RCC 7860 (cell line): ENCODE data around the gene PLB1.
A peak's percentile ranks its signal among the peaks of the same experiment; 100 is the strongest.

Source experiments
- DNase-seq: peaks from one replicate; pipeline ENCODE4 v3.0.0-alpha.2; 2015; ENCODE audit warnings: low spot score
- FAIRE-seq: peaks from 2 replicates; lab custom pipeline; 2012; peaks lifted over from hg19 to GRCh38; lab: Jason Lieb, UNC

Gene PLB1

GRCh38 chr2:28624436-28624792, 128.6 kb downstream of the PLB1 start:
- no peak for FAIRE-seq

GRCh38 chr2:28624793-28625701, 129.2 kb downstream of the PLB1 start:
- DNase-seq = no peak
- FAIRE-seq = no peak

More at GRCh38 chr2:28624436-28624792, 128.6 kb downstream of the PLB1 start:
- DNase-seq = no peak

GRCh38 chr2:28626376-28626775, 130.5 kb downstream of the PLB1 start:
- no peak for FAIRE-seq

DNA sequence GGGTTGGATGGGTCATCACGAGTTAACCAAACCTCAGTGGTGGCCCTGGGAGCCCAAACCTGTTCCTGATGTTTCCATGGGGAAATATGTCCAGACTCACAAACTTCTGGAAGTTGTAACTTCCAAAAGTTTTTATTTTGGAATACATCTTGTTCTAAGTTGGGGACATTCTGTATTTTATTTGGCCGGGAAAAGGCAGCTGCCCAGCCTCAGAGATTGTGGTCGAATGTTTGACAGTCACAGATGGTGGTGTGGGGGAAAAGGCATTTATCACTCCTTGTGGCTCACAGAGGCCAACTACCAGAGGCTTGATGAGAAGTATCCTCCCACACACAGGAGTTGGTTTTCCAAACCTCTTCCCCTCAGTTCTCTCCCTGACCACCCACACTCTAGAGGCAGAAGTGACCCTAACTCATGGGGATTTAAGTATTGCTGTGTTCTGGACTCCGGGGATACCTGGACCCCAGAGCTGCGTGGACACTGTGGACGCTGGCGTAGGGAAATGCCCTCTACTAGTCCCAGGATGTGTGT, 131.1 kb downstream of the PLB1 start:
- no peak for FAIRE-seq
- no peak for DNase-seq

More at GRCh38 chr2:28626376-28626775, 130.5 kb downstream of the PLB1 start:
- no peak for DNase-seq

DNA sequence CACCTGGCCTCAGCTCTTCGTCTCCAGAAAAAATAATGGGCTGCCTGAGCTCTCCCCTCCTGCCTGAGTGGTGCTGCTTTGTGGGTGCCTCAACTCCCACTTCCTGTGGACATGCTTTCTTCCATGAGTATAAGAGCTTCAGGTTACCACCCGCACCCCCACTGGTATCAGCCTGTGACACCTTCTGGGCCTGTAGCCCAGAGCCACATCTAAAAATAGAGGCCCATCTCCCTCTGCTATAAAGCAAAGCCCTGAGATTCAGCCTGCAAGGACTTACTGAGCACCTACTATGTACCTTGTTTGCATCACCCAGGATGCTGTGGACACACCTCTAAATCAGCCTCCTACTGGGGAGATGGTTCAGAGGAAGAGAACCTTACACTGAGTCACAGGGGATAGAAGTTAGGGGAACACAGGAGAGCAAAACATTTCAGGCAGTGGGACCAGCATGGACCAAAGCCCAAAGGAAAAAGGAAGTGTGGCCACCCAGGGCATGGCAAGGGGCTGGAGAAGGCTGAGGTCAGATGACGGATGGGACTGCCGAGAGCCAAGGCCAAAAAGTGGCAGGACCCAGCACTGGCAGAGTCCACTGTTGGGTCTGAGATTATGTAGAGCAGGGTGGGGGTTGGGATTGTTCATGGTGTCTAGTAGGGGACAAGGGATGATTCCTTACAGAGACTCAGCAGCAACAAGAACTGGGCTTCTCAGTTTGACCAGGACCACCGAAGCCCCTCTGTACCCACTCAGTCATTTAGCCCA, 132.0 kb downstream of the PLB1 start:
- FAIRE-seq = no peak
- DNase-seq = no peak

GRCh38 chr2:28628506-28628905, 132.6 kb downstream of the PLB1 start:
- no peak for DNase-seq
- FAIRE-seq = no peak

DNA sequence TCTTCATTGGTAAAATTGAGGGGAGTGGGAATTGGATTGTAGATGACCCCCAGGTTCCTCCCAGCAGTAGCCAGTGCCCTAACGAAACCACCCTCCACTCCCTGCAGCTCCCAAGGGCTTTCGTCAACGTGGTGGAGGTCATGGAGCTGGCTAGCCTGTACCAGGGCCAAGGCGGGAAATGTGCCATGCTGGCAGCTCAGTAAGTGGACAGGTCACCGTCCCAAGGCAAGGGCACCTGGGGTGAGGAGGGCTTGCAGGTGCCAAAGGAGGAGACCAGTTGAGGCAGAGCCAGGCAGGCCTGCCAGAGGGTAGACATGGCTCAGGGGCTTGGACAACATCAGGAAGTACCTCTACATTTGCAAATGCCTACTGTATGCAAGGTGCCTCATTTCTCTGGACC, 133.1 kb downstream of the PLB1 start:
- DNase-seq (no peak), FAIRE-seq (no peak)

- DNase-seq (no peak), FAIRE-seq (no peak)
These were observed 134.1 kb downstream of the PLB1 start for GRCh38 chr2:28629910-28630309.

DNA sequence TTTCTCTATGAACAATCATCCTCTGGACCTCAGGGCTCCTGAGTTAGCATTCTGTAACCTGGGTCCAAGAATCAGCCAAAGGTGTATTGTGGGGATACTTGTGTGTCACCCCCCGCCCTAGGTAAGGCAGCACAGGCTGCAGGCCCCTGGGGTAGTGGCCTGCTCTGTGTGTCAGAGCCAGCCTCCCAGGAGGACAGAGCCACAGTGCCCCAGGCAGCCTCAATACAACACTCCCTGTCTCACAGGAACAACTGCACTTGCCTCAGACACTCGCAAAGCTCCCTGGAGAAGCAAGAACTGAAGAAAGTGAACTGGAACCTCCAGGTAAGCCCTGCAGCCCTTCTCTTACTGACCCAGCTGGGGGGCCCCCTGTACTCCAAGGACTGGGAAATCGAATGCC, 134.5 kb downstream of the PLB1 start:
- no peak for FAIRE-seq
- DNase-seq = no peak

DNA sequence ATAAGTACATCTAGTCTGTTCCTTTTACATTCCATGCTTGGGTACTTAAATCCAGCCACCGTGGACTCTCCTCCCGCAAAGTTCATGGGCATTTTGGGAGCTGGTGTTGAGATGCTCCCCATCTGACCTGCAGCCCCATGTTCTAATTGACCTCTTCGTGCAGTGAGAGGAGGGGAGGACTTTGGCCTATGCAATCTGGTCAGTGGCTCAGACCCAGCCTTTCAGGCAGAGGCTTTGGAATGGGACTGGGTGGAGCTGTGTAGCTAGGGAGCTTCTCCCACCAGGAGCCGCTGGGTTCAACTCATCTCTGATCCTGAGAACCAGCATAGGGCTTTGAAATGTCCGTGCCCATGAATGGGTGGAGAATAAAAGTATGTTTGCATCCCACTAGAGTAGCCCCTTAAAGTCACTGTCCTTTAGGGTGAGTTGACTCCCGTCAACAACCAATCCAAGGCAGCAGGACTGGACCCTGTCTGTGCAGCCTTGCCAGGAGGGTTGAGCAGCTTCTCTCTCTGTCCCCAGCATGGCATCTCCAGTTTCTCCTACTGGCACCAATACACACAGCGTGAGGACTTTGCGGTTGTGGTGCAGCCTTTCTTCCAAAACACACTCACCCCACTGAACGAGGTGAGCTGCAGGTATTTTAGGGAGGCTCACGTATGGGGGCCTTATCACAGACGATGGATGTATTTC, 135.8 kb downstream of the PLB1 start:
- FAIRE-seq (no peak), DNase-seq (no peak)

- no peak for FAIRE-seq
These were observed 136.9 kb downstream of the PLB1 start for GRCh38 chr2:28632791-28633190.

GRCh38 chr2:28633204-28633603, 137.3 kb downstream of the PLB1 start:
- no peak for DNase-seq
- FAIRE-seq = no peak

More at GRCh38 chr2:28632791-28633190, 136.9 kb downstream of the PLB1 start:
- no peak for DNase-seq

DNA sequence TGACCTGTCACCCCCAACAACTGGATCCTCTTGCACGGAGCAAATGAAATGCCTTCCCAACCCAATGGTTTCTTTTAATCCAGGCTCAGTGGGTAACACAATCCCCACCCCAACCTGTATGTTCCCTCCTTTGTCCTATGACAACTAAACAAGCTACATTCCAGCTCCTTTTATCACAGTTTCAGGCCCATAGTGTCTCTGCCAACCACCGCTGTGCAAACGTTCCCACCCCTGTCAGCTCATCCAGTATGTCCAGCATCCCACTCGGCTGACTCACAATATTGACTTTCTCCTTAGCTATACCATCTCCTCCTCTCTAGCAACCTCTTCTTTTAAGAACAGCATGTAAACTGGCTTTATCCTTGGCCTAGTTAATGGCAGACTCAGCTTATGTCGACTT, 137.9 kb downstream of the PLB1 start:
- peak; percentile 81 for DNase-seq
- FAIRE-seq = no peak

DNA sequence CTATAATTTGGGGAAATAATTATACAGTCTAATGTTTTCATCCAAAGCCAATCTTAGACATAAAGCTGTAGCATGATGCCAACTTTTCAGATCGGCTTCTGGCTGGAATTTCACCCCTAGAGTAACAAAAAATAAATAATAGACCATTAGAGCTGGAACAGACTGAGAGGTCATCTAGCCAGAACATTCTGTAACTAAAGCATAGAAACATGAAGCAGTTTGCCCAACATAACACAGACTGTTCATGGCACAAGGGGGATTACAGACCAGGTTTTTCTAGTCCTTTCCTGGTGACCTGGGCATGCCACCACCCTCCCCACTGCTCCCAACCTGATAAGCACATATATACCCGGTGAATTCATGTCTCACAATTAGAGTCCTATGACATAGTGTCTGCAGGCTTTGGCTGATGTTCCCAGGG, 139.3 kb downstream of the PLB1 start:
- FAIRE-seq (no peak), DNase-seq (no peak)

DNA sequence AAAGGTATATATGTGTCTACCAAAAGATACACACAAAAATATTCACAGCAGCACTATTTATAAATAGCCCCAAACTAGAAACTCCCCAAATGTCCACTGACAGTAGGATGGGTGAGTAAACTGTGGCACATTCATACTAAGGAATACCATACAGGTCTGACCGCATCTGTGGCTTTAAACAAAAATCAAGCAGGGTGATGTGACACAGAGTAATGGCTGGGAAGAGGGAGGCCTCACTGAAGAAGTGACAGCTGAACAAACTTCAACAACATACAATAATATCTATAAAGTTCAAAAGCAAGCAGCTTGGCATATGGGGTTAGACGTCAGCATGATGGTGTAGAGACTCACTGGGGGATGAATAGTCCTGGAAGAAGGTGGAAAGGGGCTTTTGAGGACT, 140.6 kb downstream of the PLB1 start:
- FAIRE-seq = no peak
- DNase-seq = no peak

DNA sequence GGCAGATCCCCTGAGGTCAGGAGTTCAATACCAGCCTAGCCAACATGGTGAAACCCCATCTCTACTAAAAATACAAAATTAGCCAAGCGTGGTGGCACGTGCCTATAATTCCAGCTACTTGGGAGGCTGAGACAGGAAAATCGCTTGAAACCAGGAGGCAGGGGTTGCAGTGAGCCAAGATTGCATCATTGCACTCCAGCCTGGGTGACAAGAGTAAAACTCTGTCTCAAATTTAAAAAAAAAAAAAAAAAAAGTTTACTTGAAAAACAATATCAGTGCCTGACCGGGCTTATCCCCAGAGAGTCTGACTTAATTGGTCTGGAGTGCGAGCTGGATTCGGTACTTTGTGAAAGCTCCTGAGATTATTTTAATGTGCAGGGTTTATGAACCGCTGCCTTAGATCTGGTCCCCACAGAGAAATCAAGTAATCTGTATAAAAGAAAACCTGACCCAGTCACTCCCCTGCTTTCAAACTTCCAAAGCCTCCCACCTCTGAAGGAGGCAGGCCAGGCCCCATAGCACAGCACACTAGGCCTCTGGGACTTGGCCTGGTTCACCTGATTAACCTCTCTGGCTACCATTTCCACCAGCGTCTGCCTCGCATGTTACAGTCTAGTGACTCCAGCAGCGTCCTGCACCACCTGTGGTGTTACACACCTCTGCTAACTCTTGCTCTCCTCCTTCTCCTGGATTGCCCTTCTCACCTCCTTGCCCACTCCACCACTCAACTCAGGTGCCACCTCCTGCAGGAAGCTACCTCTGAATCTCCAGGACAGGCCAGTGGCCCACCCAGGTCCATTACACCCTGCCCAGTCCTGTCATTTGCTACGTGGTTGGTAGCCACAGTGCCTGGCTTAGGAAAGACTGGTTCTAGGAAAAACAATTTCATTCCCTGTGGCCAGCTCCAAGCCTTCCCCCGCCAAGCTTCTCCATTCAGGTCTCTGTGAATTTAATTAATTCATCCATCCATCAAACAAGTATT, 141.5 kb downstream of the PLB1 start:
- FAIRE-seq = no peak
- no peak for DNase-seq

DNA sequence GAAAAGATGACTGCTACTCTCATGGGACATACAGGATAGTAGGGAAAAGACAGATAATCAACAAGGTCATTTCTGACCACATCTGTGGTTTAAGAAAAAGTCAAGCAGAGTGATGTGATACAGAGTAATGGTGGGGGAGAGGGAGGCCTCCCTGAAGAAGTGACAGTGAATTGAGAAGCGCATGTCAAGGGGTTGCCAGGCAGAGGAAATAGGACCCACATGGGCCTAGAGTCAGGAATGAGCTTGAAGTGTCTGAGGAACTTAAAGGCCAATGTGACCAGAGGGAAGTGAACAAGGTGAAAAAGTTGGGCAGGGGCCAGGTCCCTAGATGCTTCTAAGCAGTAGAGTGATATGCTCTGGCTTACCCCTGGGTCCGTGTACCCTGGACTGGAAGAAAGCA, 142.2 kb downstream of the PLB1 start:
- no peak for FAIRE-seq
- DNase-seq = no peak

- FAIRE-seq (no peak), DNase-seq (no peak)
These were observed 143.3 kb downstream of the PLB1 start for GRCh38 chr2:28639092-28639691.

DNA sequence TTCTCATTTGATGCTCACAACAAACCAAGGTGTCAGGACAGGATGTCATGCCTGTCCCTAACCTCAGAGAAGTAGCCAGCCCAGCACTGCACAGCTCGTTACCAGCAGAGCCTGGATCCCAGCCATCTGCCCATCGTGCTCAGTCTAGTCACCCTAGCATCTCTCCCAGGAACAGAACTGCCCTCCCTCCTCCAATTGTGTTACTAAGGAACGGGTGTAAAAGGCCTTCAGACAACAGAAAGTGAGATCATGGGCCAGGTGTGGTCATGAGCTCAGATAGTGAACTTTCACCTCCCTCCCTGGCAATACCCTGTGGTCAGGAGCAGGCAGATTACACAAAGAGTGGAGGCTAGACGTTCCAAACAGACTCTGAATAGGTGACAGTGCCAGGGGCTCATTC, 144.0 kb downstream of the PLB1 start:
- FAIRE-seq (peak; percentile 51), DNase-seq (peak; percentile 91)
